NB4 (cell line): ENCODE data around the gene PCDHA13.
A peak's percentile ranks its signal among the peaks of the same experiment; 100 is the strongest.
"Not testable (repeated sequence)": the region's sequence is repeated elsewhere in the genome, so short reads cannot be mapped to it uniquely, and the experiment has no call there.

Experiments used
- DNase-seq: peaks from one replicate; pipeline ENCODE4 v3.0.0; 2010; ENCODE audit warnings: low read depth
- H3K4me3 ChIP-seq: one replicate; pipeline ENCODE4 v1.5.1; 2011; ENCODE audit warnings: mild to moderate bottlenecking, low read depth, low read length, moderate library complexity
- CTCF ChIP-seq: IDR thresholded peaks from one replicate; pipeline ENCODE4 v1.5.1; 2012; ENCODE audit warnings: low read depth, low read length
- MAX ChIP-seq: IDR thresholded peaks from 2 replicates; pipeline ENCODE4 v1.6.1; 2011; ENCODE audit warnings: low read depth, low read length
- MYC ChIP-seq: IDR thresholded peaks from 2 replicates; pipeline ENCODE4 v1.6.1; 2011; ENCODE audit warnings: low read depth, low read length
- POLR2A ChIP-seq: IDR thresholded peaks from 2 replicates; pipeline ENCODE4 v1.6.1; 2011; ENCODE audit warnings: mild to moderate bottlenecking; ENCODE audit not compliant: insufficient read length; ENCODE audit errors: extremely low read depth

PCDHA13 gene

GRCh38 chr5:140875085-140876065 lies 6.5 kb upstream of the PCDHA13 start, which contains the start of gene PCDHA12:
PCDHA12 (plus strand) TSS chr5:140875308; CDS start chr5:140875473, 165 bp downstream.
- no peak within 1 kb of the TSS for H3K4me3 ChIP-seq
- no peak for DNase-seq
- TF ChIP-seq POLR2A (no peak), CTCF (peak; percentile 36), MAX (no peak), MYC (no peak)

GRCh38 chr5:140876541-140877261 lies 5.2 kb upstream of the PCDHA13 start:
- not testable (repeated sequence) for H3K4me3 ChIP-seq, DNase-seq

- no peak for DNase-seq
- no peak for TF ChIP-seq MYC
- TF ChIP-seq MAX = no peak
- TF ChIP-seq CTCF = no peak
- TF ChIP-seq POLR2A = no peak
- H3K4me3 ChIP-seq = no peak overlapping the region
Observed at GRCh38 chr5:140877262-140877581, 4.7 kb upstream of the PCDHA13 start.

GRCh38 chr5:140882591-140882899 lies 621 bp downstream of the PCDHA13 start:
- no peak overlapping the region for H3K4me3 ChIP-seq
- TF ChIP-seq MAX (no peak), CTCF (peak; percentile 14)
- peak; percentile 28 for DNase-seq

GRCh38 chr5:140883373-140883772 lies 1.4 kb downstream of the PCDHA13 start:
- DNase-seq = no peak
- TF ChIP-seq POLR2A (no peak), CTCF (no peak), MYC (no peak), MAX (no peak)
- no peak overlapping the region for H3K4me3 ChIP-seq

- no peak for DNase-seq
- no peak for TF ChIP-seq POLR2A
- TF ChIP-seq MYC = no peak
- TF ChIP-seq MAX = no peak
- no peak for TF ChIP-seq CTCF
- no peak overlapping the region for H3K4me3 ChIP-seq
Observed at GRCh38 chr5:140883927-140884697, 2.2 kb downstream of the PCDHA13 start.
